H9 (cell line): ENCODE data around the gene MRM2. TPM values are rescaled to one million over a fixed set of nuclear protein-coding genes. Genes with fewer than 3 reads are reported as not detected.

ENCODE experiments used
- DNase-seq: peaks from one replicate; pipeline ENCODE4 v3.0.0-alpha.2; 2017
- H2AFZ ChIP-seq: one replicate; pipeline ENCODE4 v1.6.1; 2013; ENCODE audit warnings: mild to moderate bottlenecking, low read length, control low read depth, moderate library complexity
- H2AK5ac ChIP-seq: 2 replicates; pipeline ENCODE4 v1.6.1; 2013; ENCODE audit warnings: low read length, control low read depth, mixed read lengths; ENCODE audit not compliant: insufficient read length
- H2BK120ac ChIP-seq: one replicate; pipeline ENCODE4 v1.6.1; 2013; ENCODE audit warnings: low read depth, mild to moderate bottlenecking, low read length, control low read depth, inconsistent platforms; ENCODE audit not compliant: poor library complexity, severe bottlenecking
- H2BK12ac ChIP-seq: 2 replicates; pipeline ENCODE4 v1.6.1; 2013; ENCODE audit warnings: low read length, control low read depth, mixed read lengths, low read depth; ENCODE audit not compliant: insufficient read length
- H2BK15ac ChIP-seq: 2 replicates; pipeline ENCODE4 v1.6.1; 2013; ENCODE audit warnings: low read depth, low read length, control low read depth
- H2BK20ac ChIP-seq: one replicate; pipeline ENCODE4 v1.6.1; 2013; ENCODE audit warnings: low read depth, mild to moderate bottlenecking, low read length, control low read depth, inconsistent platforms; ENCODE audit not compliant: poor library complexity, severe bottlenecking
- H2BK5ac ChIP-seq: 2 replicates; pipeline ENCODE4 v1.6.1; 2013; ENCODE audit warnings: low read length, control low read depth, mixed read lengths; ENCODE audit not compliant: insufficient read length
- H3K14ac ChIP-seq: 2 replicates; pipeline ENCODE4 v1.6.1; 2013; ENCODE audit warnings: low read length, control low read depth; ENCODE audit not compliant: insufficient read depth
- H3K18ac ChIP-seq: 2 replicates; pipeline ENCODE4 v1.6.1; 2013; ENCODE audit warnings: low read depth, mild to moderate bottlenecking, mixed read lengths, low read length, control low read depth; ENCODE audit not compliant: insufficient read length
- H3K23ac ChIP-seq: 2 replicates; pipeline ENCODE4 v1.6.1; 2013; ENCODE audit warnings: low read length, control low read depth, mixed read lengths, low read depth; ENCODE audit not compliant: insufficient read length
- H3K23me2 ChIP-seq: 2 replicates; pipeline ENCODE4 v1.6.1; 2013; ENCODE audit warnings: low read depth, mild to moderate bottlenecking, mixed read lengths, low read length, control low read depth; ENCODE audit not compliant: insufficient read length, poor library complexity, severe bottlenecking
- H3K27ac ChIP-seq: 2 replicates; pipeline ENCODE4 v1.5.1; 2013; ENCODE audit warnings: low read length, control low read depth, mixed read lengths, low read depth; ENCODE audit not compliant: insufficient read length
- H3K27me3 ChIP-seq: 2 replicates; pipeline ENCODE4 v1.6.1; 2013; ENCODE audit warnings: low read length, control low read depth, inconsistent platforms; ENCODE audit not compliant: insufficient read depth
- H3K4ac ChIP-seq: 2 replicates; pipeline ENCODE4 v1.6.1; 2013; ENCODE audit warnings: low read depth, mild to moderate bottlenecking, control low read depth, inconsistent platforms, low read length, moderate library complexity
- H3K4me1 ChIP-seq: 2 replicates; pipeline ENCODE4 v1.6.1; 2013; ENCODE audit warnings: low read length, control low read depth, inconsistent platforms; ENCODE audit not compliant: insufficient read depth
- H3K4me2 ChIP-seq: 2 replicates; pipeline ENCODE4 v1.6.1; 2013; ENCODE audit warnings: low read length, control low read depth, mixed read lengths; ENCODE audit not compliant: insufficient read length, insufficient read depth
- H3K56ac ChIP-seq: 2 replicates; pipeline ENCODE4 v1.6.1; 2013; ENCODE audit warnings: low read depth, mild to moderate bottlenecking, mixed read lengths, low read length, control low read depth; ENCODE audit not compliant: insufficient read length
- H3K79me1 ChIP-seq: 2 replicates; pipeline ENCODE4 v1.6.1; 2013; ENCODE audit warnings: low read depth, mild to moderate bottlenecking, moderate library complexity, low read length, control low read depth, inconsistent platforms; ENCODE audit not compliant: insufficient read depth, poor library complexity, severe bottlenecking
- H3K79me2 ChIP-seq: 2 replicates; pipeline ENCODE4 v1.6.1; 2013; ENCODE audit warnings: low read length, control low read depth, inconsistent platforms; ENCODE audit not compliant: insufficient read depth
- H3K9ac ChIP-seq: 2 replicates; pipeline ENCODE4 v1.6.1; 2013; ENCODE audit warnings: low read length, control low read depth, mixed read lengths; ENCODE audit not compliant: insufficient read length; ENCODE audit errors: extremely low read depth
- H3K9me3 ChIP-seq: one replicate; pipeline ENCODE4 v1.6.1; 2013; ENCODE audit warnings: low read depth, low read length, inconsistent platforms; ENCODE audit not compliant: control insufficient read depth
- H3T11ph ChIP-seq: one replicate; pipeline ENCODE4 v1.6.1; 2013; ENCODE audit warnings: mild to moderate bottlenecking, low read length, control low read depth, inconsistent platforms
- H4K20me1 ChIP-seq: one replicate; pipeline ENCODE4 v1.6.1; 2013; ENCODE audit not compliant: control insufficient read depth, insufficient read length, insufficient read depth
- H4K5ac ChIP-seq: 2 replicates; pipeline ENCODE4 v1.6.1; 2013; ENCODE audit warnings: low read depth, mild to moderate bottlenecking, mixed read lengths, low read length, control low read depth; ENCODE audit not compliant: insufficient read length
- H4K8ac ChIP-seq: replicated peaks from 2 replicates; pipeline ENCODE4 v1.6.1; 2013; ENCODE audit warnings: low read length, control low read depth, mixed read lengths, low read depth; ENCODE audit not compliant: insufficient read length
- H4K91ac ChIP-seq: 2 replicates; pipeline ENCODE4 v1.6.1; 2013; ENCODE audit warnings: low read depth, mild to moderate bottlenecking, moderate library complexity, mixed read lengths, low read length, control low read depth; ENCODE audit not compliant: insufficient read length
- H3K27ac Mint-ChIP-seq, 3 experiments: 2 replicates in 2 of 3; 3 replicates in 1 of 3; pipeline ENCODE4 v1.8.0; 2020 to 2021; ENCODE audit warnings: mixed read lengths in 3 of 3, mild to moderate bottlenecking in 1 of 3, moderate library complexity in 1 of 3
- H3K27me3 Mint-ChIP-seq: 2 replicates; pipeline ENCODE4 v1.8.0; 2021; ENCODE audit warnings: low read depth, mild to moderate bottlenecking, moderate library complexity, mixed read lengths
- H3K36me3 Mint-ChIP-seq, 3 experiments: 2 replicates in 2 of 3; 3 replicates in 1 of 3; pipeline ENCODE4 v1.8.0; 2020 to 2021; ENCODE audit warnings: low read depth in 3 of 3, mixed read lengths in 3 of 3; ENCODE audit not compliant: insufficient read depth in 1 of 3
- H3K4me1 Mint-ChIP-seq, 2 experiments: 2 replicates each; pipeline ENCODE4 v1.8.0; 2020; ENCODE audit warnings: mixed read lengths in 2 of 2
- H3K4me3 Mint-ChIP-seq, 2 experiments: 2 replicates in 1 of 2; 3 replicates in 1 of 2; pipeline ENCODE4 v1.8.0; 2020 to 2021; ENCODE audit warnings: mild to moderate bottlenecking in 2 of 2, mixed read lengths in 2 of 2, moderate library complexity in 1 of 2
- H3K9me3 Mint-ChIP-seq, 2 experiments: 2 replicates in 1 of 2; 3 replicates in 1 of 2; pipeline ENCODE4 v1.8.0; 2020; ENCODE audit warnings: mild to moderate bottlenecking in 2 of 2, mixed read lengths in 2 of 2, moderate library complexity in 1 of 2
- WGBS: extraction: QIAGEN DNeasy Blood & Tissue Kit; methylation state at CpG from one replicate; pipeline ENCODE4 v1.1.7; 2013; ENCODE audit warnings: missing lambda C conversion rate, low lambda C conversion rate, mixed read lengths; ENCODE audit not compliant: insufficient read length; ENCODE audit errors: extremely low coverage; 5-methylcytosine and 5-hydroxymethylcytosine counted together
- total RNA-seq: library from RNA; stranded (reverse); gene quantifications from 2 replicates; pipeline ENCODE4 v1.2.1, GENCODE V29; 2021
- TF ChIP-seq, protein P1 (sequence below): fragments of 200-600 bp; sonication (generic); conservative IDR thresholded peaks from 3 replicates; pipeline ENCODE4 v1.8.0; 2021; ENCODE audit warnings: antibody characterized with exemption, mild to moderate bottlenecking

Gene MRM2
- total RNA-seq, 1 experiment from 2014 or later, result 59.0 TPM

- peaks cover 26 to 60% (median 53%) of the 10 kb centered on the region in 3 experiments for H3K36me3 Mint-ChIP-seq
- DNase-seq, result no peak
- H3K4me3 Mint-ChIP-seq, result peak overlapping the region in 1 of 2 experiments; percentile 76; a peak in 2 of 5 replicates
- no peak overlapping the region for H3T11ph ChIP-seq
- H3K9me3 Mint-ChIP-seq, result no peaks in the 10 kb centered on the region
- no peaks in the 10 kb centered on the region for H3K27me3 Mint-ChIP-seq
- H2BK5ac ChIP-seq, result no peak overlapping the region
- H4K20me1 ChIP-seq, result no peaks in the 10 kb centered on the region
- H4K5ac ChIP-seq, result no peak overlapping the region
- peaks cover 13% of the 10 kb centered on the region for H3K23me2 ChIP-seq
- no peak overlapping the region for H3K27ac ChIP-seq
- WGBS, result no CpG with 5 or more reads among the region's 9 CpGs
- no peaks in the 10 kb centered on the region for H3K4me1 ChIP-seq
- H2BK15ac ChIP-seq, result no peak overlapping the region
- no peak overlapping the region for H3K56ac ChIP-seq
- H3K4me2 ChIP-seq, result no peak overlapping the region
- H3K27me3 ChIP-seq, result no peaks in the 10 kb centered on the region
- H3K14ac ChIP-seq, result no peak overlapping the region
- H3K4ac ChIP-seq, result no peak overlapping the region
- no peak overlapping the region for H2BK20ac ChIP-seq
- TF ChIP-seq, protein P1, sequence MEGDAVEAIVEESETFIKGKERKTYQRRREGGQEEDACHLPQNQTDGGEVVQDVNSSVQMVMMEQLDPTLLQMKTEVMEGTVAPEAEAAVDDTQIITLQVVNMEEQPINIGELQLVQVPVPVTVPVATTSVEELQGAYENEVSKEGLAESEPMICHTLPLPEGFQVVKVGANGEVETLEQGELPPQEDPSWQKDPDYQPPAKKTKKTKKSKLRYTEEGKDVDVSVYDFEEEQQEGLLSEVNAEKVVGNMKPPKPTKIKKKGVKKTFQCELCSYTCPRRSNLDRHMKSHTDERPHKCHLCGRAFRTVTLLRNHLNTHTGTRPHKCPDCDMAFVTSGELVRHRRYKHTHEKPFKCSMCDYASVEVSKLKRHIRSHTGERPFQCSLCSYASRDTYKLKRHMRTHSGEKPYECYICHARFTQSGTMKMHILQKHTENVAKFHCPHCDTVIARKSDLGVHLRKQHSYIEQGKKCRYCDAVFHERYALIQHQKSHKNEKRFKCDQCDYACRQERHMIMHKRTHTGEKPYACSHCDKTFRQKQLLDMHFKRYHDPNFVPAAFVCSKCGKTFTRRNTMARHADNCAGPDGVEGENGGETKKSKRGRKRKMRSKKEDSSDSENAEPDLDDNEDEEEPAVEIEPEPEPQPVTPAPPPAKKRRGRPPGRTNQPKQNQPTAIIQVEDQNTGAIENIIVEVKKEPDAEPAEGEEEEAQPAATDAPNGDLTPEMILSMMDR, result no peak
- no peak overlapping the region for H4K91ac ChIP-seq
- no peak overlapping the region for H2AK5ac ChIP-seq
- H3K9me3 ChIP-seq, result no peaks in the 10 kb centered on the region
- H3K4me1 Mint-ChIP-seq, result peaks cover 12% of the 10 kb centered on the region in 2 experiments
- no peak overlapping the region for H2BK120ac ChIP-seq
- no peak overlapping the region for H3K23ac ChIP-seq
- H3K9ac ChIP-seq, result no peak overlapping the region
- no peak overlapping the region for H3K18ac ChIP-seq
- peaks cover 5% of the 10 kb centered on the region; the same call in 1 of the 2 replicates for H3K79me2 ChIP-seq
- H4K8ac ChIP-seq, result no peak overlapping the region
- no peak overlapping the region for H2BK12ac ChIP-seq
- no peak overlapping the region for H3K27ac Mint-ChIP-seq
- peaks cover 12% of the 10 kb centered on the region for H3K79me1 ChIP-seq
- no peak overlapping the region for H2AFZ ChIP-seq
Measured at GRCh38 chr7:2230882-2231281, 11.1 kb downstream of the MRM2 start.
